HCT116 (cell line): ENCODE measurements around the gene SLC38A2.

Source experiments
- CTCF ChIP-seq, 3 experiments: fragments of 200-600 bp in 1 of 3; sonication (generic) in 1 of 3; IDR thresholded peaks in 2 of 3; conservative IDR thresholded peaks in 1 of 3; 2 replicates each; pipeline ENCODE4 v1.5.1; 2012 to 2017; ENCODE audit warnings: low read depth in 2 of 3, low read length in 2 of 3, antibody characterized with exemption in 1 of 3, borderline replicate concordance in 1 of 3, control low read depth in 1 of 3, mild to moderate bottlenecking in 1 of 3, mixed read lengths in 1 of 3, mixed run types in 1 of 3, moderate library complexity in 1 of 3; ENCODE audit not compliant: insufficient read depth in 1 of 3
- EGR1 ChIP-seq: IDR thresholded peaks from 2 replicates; pipeline ENCODE4 v1.6.1; 2012; ENCODE audit warnings: low read depth
- EZH2 ChIP-seq: fragments of 200-600 bp; sonication (generic); IDR thresholded peaks from 2 replicates; pipeline ENCODE4 v1.6.1; 2017; ENCODE audit warnings: antibody characterized with exemption, mixed run types
- EZH2phosphoT487 ChIP-seq: fragments of 200-600 bp; IDR thresholded peaks from 2 replicates; pipeline ENCODE4 v1.6.1; 2018; ENCODE audit warnings: antibody characterized with exemption, borderline replicate concordance
- POLR2A ChIP-seq: IDR thresholded peaks from 2 replicates; pipeline ENCODE4 v1.7.0; 2011; ENCODE audit warnings: borderline replicate concordance; ENCODE audit not compliant: insufficient read depth, insufficient read length; ENCODE audit errors: extremely low read depth
- RAD21 ChIP-seq: IDR thresholded peaks from 2 replicates; pipeline ENCODE4 v1.6.1; 2012; ENCODE audit warnings: low read depth, mild to moderate bottlenecking
- SRF ChIP-seq: IDR thresholded peaks from 2 replicates; pipeline ENCODE4 v1.6.1; 2012; ENCODE audit warnings: low read depth
- YY1 ChIP-seq: IDR thresholded peaks from 2 replicates; pipeline ENCODE4 v1.6.1; 2011; ENCODE audit warnings: low read length, low read depth, moderate library complexity, mild to moderate bottlenecking; ENCODE audit not compliant: insufficient replicate concordance; ENCODE audit errors: extremely low read depth

DNA sequence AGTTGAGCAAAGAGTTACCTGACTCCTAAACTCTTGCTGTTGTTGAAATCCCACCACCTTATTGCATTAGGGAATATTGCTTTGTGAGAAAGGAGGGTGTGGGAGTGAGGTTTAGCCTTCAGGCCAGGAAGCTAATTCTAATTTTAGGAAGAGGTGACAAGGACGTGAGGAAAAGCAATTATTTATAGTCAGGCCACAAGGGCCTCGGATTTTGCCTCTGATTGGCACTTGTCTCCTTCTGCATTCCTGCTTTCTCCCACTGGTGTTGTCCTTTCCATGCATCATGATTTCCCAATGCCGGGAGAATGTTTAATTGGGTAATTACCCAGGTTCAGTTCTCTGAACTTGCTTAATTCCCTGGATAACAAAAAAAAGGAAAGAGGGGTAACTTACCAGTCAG lies 37.9 kb upstream of the SLC38A2 start:
- TF ChIP-seq POLR2A (no peak), EZH2 (no peak), CTCF (IDR thresholded peaks at IDR 0.05 in 2 of 3, conservative IDR thresholded peaks at IDR 0.05 in 1 of 3; ENCODE audit: borderline replicate concordance in 1 of 3, insufficient read depth in 1 of 3, low read depth in 2 of 3, low read length in 2 of 3) (no peak), RAD21 (no peak), YY1 (no peak), EZH2phosphoT487 (no peak), EGR1 (no peak), SRF (no peak)
